ENCODE data around the gene NUP214. TPM values are rescaled to one million over a fixed set of nuclear protein-coding genes. Genes with fewer than 3 reads are reported as not detected.

Gene NUP214
- total RNA-seq, 4 donors from 2014 or later: 36.1 to 104 (median 69.6) TPM

GRCh38 chr9:131138676-131139075 lies 13.3 kb downstream of the NUP214 start:
- Histone ChIP-seq H3K4me3 (no peak overlapping the region), H3K9me3 (no peaks in the 10 kb centered on the region), H3K4me1 (no peaks in the 10 kb centered on the region), H3K27me3 (no peaks in the 10 kb centered on the region), H3K36me3 (peaks cover 93% of the 10 kb centered on the region), H3K27ac (no peak overlapping the region)
- TF ChIP-seq POLR2AphosphoS5 (IDR thresholded peaks at IDR 0.05): no peak
- DNase-seq (ENCODE audit: low spot score in 2 of 2): no peak
- 96% methylated on average over 2 of the region's 2 CpGs for WGBS

GRCh38 chr9:131140112-131140511 lies 14.7 kb downstream of the NUP214 start:
- TF ChIP-seq POLR2A (IDR thresholded peaks at IDR 0.05) (no peak), POLR2AphosphoS5 (IDR thresholded peaks at IDR 0.05) (no peak), EP300 (IDR thresholded peaks at IDR 0.05) (no peak)
- TF ChIP-seq, protein P1, sequence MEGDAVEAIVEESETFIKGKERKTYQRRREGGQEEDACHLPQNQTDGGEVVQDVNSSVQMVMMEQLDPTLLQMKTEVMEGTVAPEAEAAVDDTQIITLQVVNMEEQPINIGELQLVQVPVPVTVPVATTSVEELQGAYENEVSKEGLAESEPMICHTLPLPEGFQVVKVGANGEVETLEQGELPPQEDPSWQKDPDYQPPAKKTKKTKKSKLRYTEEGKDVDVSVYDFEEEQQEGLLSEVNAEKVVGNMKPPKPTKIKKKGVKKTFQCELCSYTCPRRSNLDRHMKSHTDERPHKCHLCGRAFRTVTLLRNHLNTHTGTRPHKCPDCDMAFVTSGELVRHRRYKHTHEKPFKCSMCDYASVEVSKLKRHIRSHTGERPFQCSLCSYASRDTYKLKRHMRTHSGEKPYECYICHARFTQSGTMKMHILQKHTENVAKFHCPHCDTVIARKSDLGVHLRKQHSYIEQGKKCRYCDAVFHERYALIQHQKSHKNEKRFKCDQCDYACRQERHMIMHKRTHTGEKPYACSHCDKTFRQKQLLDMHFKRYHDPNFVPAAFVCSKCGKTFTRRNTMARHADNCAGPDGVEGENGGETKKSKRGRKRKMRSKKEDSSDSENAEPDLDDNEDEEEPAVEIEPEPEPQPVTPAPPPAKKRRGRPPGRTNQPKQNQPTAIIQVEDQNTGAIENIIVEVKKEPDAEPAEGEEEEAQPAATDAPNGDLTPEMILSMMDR (IDR thresholded peaks at IDR 0.05): no peak
- DNase-seq (ENCODE audit: low spot score in 2 of 2): no peak
- Histone ChIP-seq H3K9me3 (no peaks in the 10 kb centered on the region), H3K4me3 (no peak overlapping the region), H3K27ac (no peak overlapping the region), H3K36me3 (peaks cover 95% of the 10 kb centered on the region), H3K27me3 (no peaks in the 10 kb centered on the region), H3K4me1 (no peaks in the 10 kb centered on the region)
- 96% methylated on average over 4 of the region's 4 CpGs for WGBS

- Histone ChIP-seq H3K4me1 (no peaks in the 10 kb centered on the region), H3K4me3 (no peak overlapping the region), H3K9me3 (no peaks in the 10 kb centered on the region), H3K36me3 (peaks cover 95% of the 10 kb centered on the region), H3K27ac (no peak overlapping the region), H3K27me3 (no peaks in the 10 kb centered on the region)
- 93% methylated on average over 3 of the region's 3 CpGs for WGBS
- TF ChIP-seq, protein P1 (IDR thresholded peaks at IDR 0.05): no peak
- no peak for TF ChIP-seq EP300 (IDR thresholded peaks at IDR 0.05)
- no peak for TF ChIP-seq POLR2AphosphoS5 (IDR thresholded peaks at IDR 0.05)
- TF ChIP-seq POLR2A (IDR thresholded peaks at IDR 0.05): no peak
- DNase-seq (ENCODE audit: low spot score in 2 of 2): no peak
Observed at GRCh38 chr9:131140550-131140949, 15.2 kb downstream of the NUP214 start.

GRCh38 chr9:131142160-131142559 lies 16.8 kb downstream of the NUP214 start:
- WGBS: 98% methylated on average over 3 of the region's 3 CpGs
- H3K36me3 ChIP-seq: peaks cover 95% of the 10 kb centered on the region

DNA sequence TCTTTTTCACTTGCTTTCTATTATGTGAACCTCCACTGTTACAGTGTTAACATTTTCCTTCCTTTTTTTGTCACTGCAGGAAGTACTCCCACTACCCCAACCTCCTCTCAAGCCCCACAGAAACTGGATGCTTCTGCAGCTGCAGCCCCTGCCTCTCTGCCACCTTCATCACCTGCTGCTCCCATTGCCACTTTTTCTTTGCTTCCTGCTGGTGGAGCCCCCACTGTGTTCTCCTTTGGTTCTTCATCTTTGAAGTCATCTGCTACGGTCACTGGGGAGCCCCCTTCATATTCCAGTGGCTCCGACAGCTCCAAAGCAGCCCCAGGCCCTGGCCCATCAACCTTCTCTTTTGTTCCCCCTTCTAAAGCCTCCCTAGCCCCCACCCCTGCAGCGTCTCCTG lies 18.8 kb downstream of the NUP214 start:
- Histone ChIP-seq H3K4me1 (no peaks in the 10 kb centered on the region), H3K9me3 (no peaks in the 10 kb centered on the region), H3K27me3 (no peaks in the 10 kb centered on the region), H3K36me3 (peaks cover 93% of the 10 kb centered on the region), H3K4me3 (no peak overlapping the region), H3K27ac (no peak overlapping the region)
- 84% methylated on average over 3 of the region's 3 CpGs for WGBS
- no peak for DNase-seq (ENCODE audit: low spot score in 2 of 2)
- TF ChIP-seq POLR2A (IDR thresholded peaks at IDR 0.05): no peak
- no peak for TF ChIP-seq EP300 (IDR thresholded peaks at IDR 0.05)
- TF ChIP-seq POLR2AphosphoS5 (IDR thresholded peaks at IDR 0.05): no peak

More at GRCh38 chr9:131142160-131142559, 16.8 kb downstream of the NUP214 start:
- Histone ChIP-seq H3K27me3 (no peaks in the 10 kb centered on the region), H3K27ac (no peak overlapping the region), H3K9me3 (no peaks in the 10 kb centered on the region), H3K4me1 (no peaks in the 10 kb centered on the region), H3K4me3 (no peak overlapping the region)
- TF ChIP-seq POLR2AphosphoS5 (IDR thresholded peaks at IDR 0.05): no peak
- no peak for TF ChIP-seq EP300 (IDR thresholded peaks at IDR 0.05)
- TF ChIP-seq, protein P1 (IDR thresholded peaks at IDR 0.05): no peak
- TF ChIP-seq POLR2A (IDR thresholded peaks at IDR 0.05): no peak
- DNase-seq (ENCODE audit: low spot score in 2 of 2): no peak

GRCh38 chr9:131145245-131145644 lies 19.9 kb downstream of the NUP214 start:
- H3K4me1 ChIP-seq: no peaks in the 10 kb centered on the region

More at GRCh38 chr9:131145245-131145644, 19.9 kb downstream of the NUP214 start:
- no peak for DNase-seq (ENCODE audit: low spot score in 2 of 2)
- no peak overlapping the region for H3K27ac ChIP-seq
- 86% methylated on average over 2 of the region's 2 CpGs for WGBS
- TF ChIP-seq, protein P1 (IDR thresholded peaks at IDR 0.05): no peak
- no peak for TF ChIP-seq POLR2A (IDR thresholded peaks at IDR 0.05)
- TF ChIP-seq POLR2AphosphoS5 (IDR thresholded peaks at IDR 0.05): no peak
- no peak for TF ChIP-seq EP300 (IDR thresholded peaks at IDR 0.05)
- no peaks in the 10 kb centered on the region for H3K27me3 ChIP-seq
- no peak overlapping the region for H3K4me3 ChIP-seq
- no peaks in the 10 kb centered on the region for H3K9me3 ChIP-seq
- peaks cover 93% of the 10 kb centered on the region for H3K36me3 ChIP-seq
